SK-N-SH (cell line): ENCODE measurements around the gene NSMCE4A. TPM values are rescaled to one million over a fixed set of nuclear protein-coding genes. Genes with fewer than 3 reads are reported as not detected.

Experiments used
- CTCF ChIA-PET: fragments of 300-600, 350-600 bp; formaldehyde crosslinking; extraction: SDS; loops from one replicate; lab custom pipeline; 2021; lab: Yijun Ruan, JAX
- POLR2A ChIA-PET: fragments of 350-600 bp; sonication (Branson Sonifier 250); formaldehyde crosslinking; extraction: SDS; loops from one replicate; lab custom pipeline; 2020; ENCODE audit warnings: antibody characterized with exemption, inconsistent platforms; lab: Yijun Ruan, JAX
- DNase-seq: peaks from one replicate; pipeline ENCODE4 v3.0.0; 2012
- H2AFZ ChIP-seq: fragments of 200-600 bp; sonication (generic); 2 replicates; pipeline ENCODE4 v1.8.1; 2016; ENCODE audit warnings: antibody characterized with exemption, mild to moderate bottlenecking, low read depth
- H3F3A ChIP-seq: fragments of 200-600 bp; sonication (generic); replicated peaks from 2 replicates; pipeline ENCODE3; 2016; ENCODE audit warnings: antibody characterized with exemption, mild to moderate bottlenecking; ENCODE audit not compliant: insufficient read depth
- H3K27ac ChIP-seq, 2 experiments: fragments of 200-500 bp in 1 of 2; fragments of 200-600 bp in 1 of 2; sonication (Bioruptor generic) in 1 of 2; sonication (generic), shearing (Covaris generic) in 1 of 2; 2 replicates each; pipeline versions ENCODE4 v1.5.1 to v1.6.1; 2014 to 2016; ENCODE audit warnings: low read depth in 2 of 2, inconsistent platforms in 1 of 2, low read length in 1 of 2, mild to moderate bottlenecking in 1 of 2, mixed read lengths in 1 of 2
- H3K27me3 ChIP-seq: fragments of 200-600 bp; sonication (generic), shearing (Covaris generic); 2 replicates; pipeline ENCODE4 v1.6.1; 2016; ENCODE audit warnings: mixed run types; ENCODE audit not compliant: insufficient read depth
- H3K36me3 ChIP-seq, 2 experiments: fragments of 200-500 bp in 1 of 2; fragments of 200-600 bp in 1 of 2; sonication (Bioruptor generic) in 1 of 2; sonication (generic) in 1 of 2; replicated peaks in 1 of 2; 2 replicates each; pipeline versions ENCODE3 to v1.5.1; 2014 to 2016; ENCODE audit warnings: low read length in 1 of 2, mild to moderate bottlenecking in 1 of 2; ENCODE audit not compliant: insufficient read depth in 2 of 2, control insufficient read depth in 1 of 2
- H3K4me1 ChIP-seq, 2 experiments: fragments of 200-500 bp in 1 of 2; fragments of 200-600 bp in 1 of 2; sonication (Bioruptor generic) in 1 of 2; sonication (generic), shearing (Covaris generic) in 1 of 2; 2 replicates each; pipeline versions ENCODE4 v1.5.1 to v1.6.1; 2014 to 2016; ENCODE audit warnings: low read depth in 1 of 2, low read length in 1 of 2, mixed run types in 1 of 2; ENCODE audit not compliant: insufficient read depth in 2 of 2, control insufficient read depth in 1 of 2
- H3K4me2 ChIP-seq: fragments of 200-600 bp; sonication (generic), shearing (Covaris generic); 2 replicates; pipeline ENCODE4 v1.6.1; 2017; ENCODE audit warnings: mixed run types
- H3K4me3 ChIP-seq, 2 experiments: fragments of 200-500 bp in 1 of 2; fragments of 200-600 bp in 1 of 2; sonication (Bioruptor generic) in 1 of 2; sonication (generic), shearing (Covaris generic) in 1 of 2; 2 replicates each; pipeline versions ENCODE4 v1.5.1 to v1.8.1; 2014 to 2016; ENCODE audit warnings: low read depth in 2 of 2, inconsistent platforms in 1 of 2, low read length in 1 of 2, mild to moderate bottlenecking in 1 of 2, mixed read lengths in 1 of 2, moderate library complexity in 1 of 2
- H3K79me2 ChIP-seq: fragments of 200-600 bp; sonication (generic); 2 replicates; pipeline ENCODE4 v1.8.1; 2017; ENCODE audit warnings: mild to moderate bottlenecking; ENCODE audit not compliant: insufficient read depth
- H3K9ac ChIP-seq: fragments of 200-600 bp; sonication (generic); 2 replicates; pipeline ENCODE4 v1.6.1; 2017; ENCODE audit warnings: mixed run types
- H3K9me2 ChIP-seq: fragments of 200-600 bp; sonication (generic); 2 replicates; pipeline ENCODE4 v1.6.1; 2017; ENCODE audit warnings: mixed run types
- H3K9me3 ChIP-seq: fragments of 200-600 bp; sonication (generic); 2 replicates; pipeline ENCODE4 v1.6.1; 2017; ENCODE audit warnings: mixed run types, mild to moderate bottlenecking, moderate library complexity
- H4K20me1 ChIP-seq: fragments of 200-600 bp; sonication (generic); 2 replicates; pipeline ENCODE4 v1.6.1; 2017; ENCODE audit warnings: mild to moderate bottlenecking, mixed run types; ENCODE audit not compliant: insufficient read depth
- CHD2 ChIP-seq: fragments of 150-350 bp; IDR thresholded peaks from 2 replicates; pipeline ENCODE4 v1.6.1; 2018; ENCODE audit warnings: low read length; ENCODE audit not compliant: partially characterized antibody
- ELF1 ChIP-seq: IDR thresholded peaks from 2 replicates; pipeline ENCODE4 v1.4.0; 2012
- EP300 ChIP-seq, 2 experiments: IDR thresholded peaks; 2 replicates each; pipeline versions ENCODE4 v1.4.0 to v1.6.1; 2012; ENCODE audit warnings: borderline replicate concordance in 1 of 2, low read depth in 1 of 2, low read length in 1 of 2
- FOSL2 ChIP-seq: IDR thresholded peaks from 2 replicates; pipeline ENCODE4 v1.4.0; 2012; ENCODE audit warnings: low read depth, mild to moderate bottlenecking, moderate library complexity, borderline replicate concordance
- FOXM1 ChIP-seq: IDR thresholded peaks from 2 replicates; pipeline ENCODE4 v1.4.0; 2012; ENCODE audit warnings: low read depth, mild to moderate bottlenecking
- GABPA ChIP-seq: IDR thresholded peaks from 2 replicates; pipeline ENCODE4 v1.4.0; 2012; ENCODE audit warnings: low read depth, mild to moderate bottlenecking
- IRF3 ChIP-seq: fragments of 150-350 bp; IDR thresholded peaks from 2 replicates; pipeline ENCODE4 v1.6.1; 2016; ENCODE audit warnings: mild to moderate bottlenecking, low read depth, low read length
- JUND ChIP-seq: IDR thresholded peaks from 2 replicates; pipeline ENCODE4 v1.4.0; 2012
- MEF2A ChIP-seq: IDR thresholded peaks from 2 replicates; pipeline ENCODE4 v1.4.0; 2012; ENCODE audit warnings: low read depth, borderline replicate concordance
- NFIC ChIP-seq: IDR thresholded peaks from 2 replicates; pipeline ENCODE4 v1.4.0; 2012; ENCODE audit warnings: borderline replicate concordance
- RCOR1 ChIP-seq: fragments of 150-350 bp; IDR thresholded peaks from 2 replicates; pipeline ENCODE4 v1.6.1; 2017; ENCODE audit warnings: antibody characterized with exemption, low read length
- SIN3A ChIP-seq: IDR thresholded peaks from 2 replicates; pipeline ENCODE4 v1.6.1; 2012; ENCODE audit warnings: low read depth, mild to moderate bottlenecking, low read length, moderate library complexity, borderline replicate concordance
- SMC3 ChIP-seq: IDR thresholded peaks from 2 replicates; pipeline ENCODE4 v1.6.1; 2012; ENCODE audit warnings: low read depth, low read length, improper control_type of control experiment
- TCF12 ChIP-seq: IDR thresholded peaks from 2 replicates; pipeline ENCODE4 v1.4.0; 2012
- TEAD4 ChIP-seq: IDR thresholded peaks from 2 replicates; pipeline ENCODE4 v1.4.0; 2012; ENCODE audit warnings: mild to moderate bottlenecking, borderline replicate concordance; ENCODE audit not compliant: insufficient read depth
- USF2 ChIP-seq: fragments of 150-350 bp; IDR thresholded peaks from 2 replicates; pipeline ENCODE4 v1.6.1; 2017; ENCODE audit warnings: antibody characterized with exemption, low read length, low read depth, borderline replicate concordance
- WGBS: methylation state at CpG from one replicate; pipeline ENCODE4 v1.1.6; 2017; ENCODE audit warnings: low lambda C conversion rate; 5-methylcytosine and 5-hydroxymethylcytosine counted together
- polyA plus RNA-seq, 3 experiments: library from polyadenylated mRNA; depleted of rRNA; stranded (reverse); fragments of >200 nt; gene quantifications; 2 replicates each; pipeline ENCODE4 v1.2.3, GENCODE V29; 2012
- TF ChIP-seq, protein P1 (sequence below): IDR thresholded peaks from 2 replicates; pipeline ENCODE4 v1.4.0; 2012; ENCODE audit warnings: low read depth
- TF ChIP-seq, protein P2 (sequence below): IDR thresholded peaks from 2 replicates; pipeline ENCODE4; 2012
- TF ChIP-seq, protein P3 (sequence below): IDR thresholded peaks from 2 replicates; pipeline ENCODE4 v1.4.0; 2012; ENCODE audit warnings: low read depth, borderline replicate concordance

The NSMCE4A gene
- polyA plus RNA-seq, 1 of the 3 experiments (the other 2 are of a cell fraction) = 28.5 TPM

DNA sequence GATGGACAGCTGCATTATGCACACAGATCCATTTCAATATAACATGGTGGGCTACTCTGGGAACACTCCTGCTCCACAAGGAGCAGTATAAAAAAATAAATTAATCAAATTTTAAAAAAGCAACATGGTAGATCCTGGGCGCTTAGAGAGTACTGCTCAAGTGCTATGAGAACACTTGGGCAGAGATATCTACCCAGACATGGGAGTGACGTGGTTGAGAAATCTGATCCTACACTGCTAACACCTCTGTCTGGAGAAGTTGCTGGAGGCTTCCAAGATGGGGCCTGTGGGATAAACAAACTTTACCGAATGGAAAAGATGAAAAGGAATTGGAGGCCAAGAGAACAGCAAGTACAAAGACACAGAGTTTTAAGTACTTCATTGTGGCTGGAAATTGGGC, 9.0 kb downstream of the NSMCE4A start:
- DNase-seq = no peak
- Histone ChIP-seq H3K9me3 (no peaks in the 10 kb centered on the region), H4K20me1 (no peaks in the 10 kb centered on the region), H3F3A (no peaks in the 10 kb centered on the region), H3K9me2 (no peaks in the 10 kb centered on the region), H2AFZ (no peak overlapping the region), H3K4me1 (no peaks in the 10 kb centered on the region), H3K9ac (no peak overlapping the region), H3K79me2 (no peaks in the 10 kb centered on the region), H3K4me3 (no peak overlapping the region), H3K36me3 (peaks cover 31 to 43% of the 10 kb centered on the region in 2 experiments), H3K27ac (no peak overlapping the region), H3K27me3 (no peaks in the 10 kb centered on the region), H3K4me2 (no peak overlapping the region)
- no peak for TF ChIP-seq JUND
- TF ChIP-seq, protein P1, sequence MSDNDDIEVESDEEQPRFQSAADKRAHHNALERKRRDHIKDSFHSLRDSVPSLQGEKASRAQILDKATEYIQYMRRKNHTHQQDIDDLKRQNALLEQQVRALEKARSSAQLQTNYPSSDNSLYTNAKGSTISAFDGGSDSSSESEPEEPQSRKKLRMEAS = no peak
- no peak for TF ChIP-seq TEAD4
- TF ChIP-seq FOXM1 = no peak
- TF ChIP-seq NFIC = no peak
- no peak for TF ChIP-seq IRF3
- no peak for TF ChIP-seq SIN3A
- TF ChIP-seq USF2 = no peak
- TF ChIP-seq CHD2 = no peak
- TF ChIP-seq, protein P2, sequence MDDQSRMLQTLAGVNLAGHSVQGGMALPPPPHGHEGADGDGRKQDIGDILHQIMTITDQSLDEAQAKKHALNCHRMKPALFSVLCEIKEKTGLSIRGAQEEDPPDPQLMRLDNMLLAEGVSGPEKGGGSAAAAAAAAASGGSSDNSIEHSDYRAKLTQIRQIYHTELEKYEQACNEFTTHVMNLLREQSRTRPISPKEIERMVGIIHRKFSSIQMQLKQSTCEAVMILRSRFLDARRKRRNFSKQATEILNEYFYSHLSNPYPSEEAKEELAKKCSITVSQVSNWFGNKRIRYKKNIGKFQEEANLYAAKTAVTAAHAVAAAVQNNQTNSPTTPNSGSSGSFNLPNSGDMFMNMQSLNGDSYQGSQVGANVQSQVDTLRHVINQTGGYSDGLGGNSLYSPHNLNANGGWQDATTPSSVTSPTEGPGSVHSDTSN = no peak
- TF ChIP-seq SMC3 = no peak
- no peak for TF ChIP-seq EP300 (IDR thresholded peaks at IDR 0.05; ENCODE audit: borderline replicate concordance in 1 of 2, low read depth in 1 of 2, low read length in 1 of 2)
- TF ChIP-seq ELF1 = no peak
- TF ChIP-seq RCOR1 = no peak
- no peak for TF ChIP-seq TCF12
- TF ChIP-seq MEF2A = no peak
- no peak for TF ChIP-seq GABPA
- TF ChIP-seq, protein P3, sequence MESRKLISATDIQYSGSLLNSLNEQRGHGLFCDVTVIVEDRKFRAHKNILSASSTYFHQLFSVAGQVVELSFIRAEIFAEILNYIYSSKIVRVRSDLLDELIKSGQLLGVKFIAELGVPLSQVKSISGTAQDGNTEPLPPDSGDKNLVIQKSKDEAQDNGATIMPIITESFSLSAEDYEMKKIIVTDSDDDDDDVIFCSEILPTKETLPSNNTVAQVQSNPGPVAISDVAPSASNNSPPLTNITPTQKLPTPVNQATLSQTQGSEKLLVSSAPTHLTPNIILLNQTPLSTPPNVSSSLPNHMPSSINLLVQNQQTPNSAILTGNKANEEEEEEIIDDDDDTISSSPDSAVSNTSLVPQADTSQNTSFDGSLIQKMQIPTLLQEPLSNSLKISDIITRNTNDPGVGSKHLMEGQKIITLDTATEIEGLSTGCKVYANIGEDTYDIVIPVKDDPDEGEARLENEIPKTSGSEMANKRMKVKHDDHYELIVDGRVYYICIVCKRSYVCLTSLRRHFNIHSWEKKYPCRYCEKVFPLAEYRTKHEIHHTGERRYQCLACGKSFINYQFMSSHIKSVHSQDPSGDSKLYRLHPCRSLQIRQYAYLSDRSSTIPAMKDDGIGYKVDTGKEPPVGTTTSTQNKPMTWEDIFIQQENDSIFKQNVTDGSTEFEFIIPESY = no peak
- TF ChIP-seq FOSL2 = no peak
- POLR2A ChIA-PET = interaction anchor here (1.0 kb wide), 1 partner anchor 38 kb away, joined by 3 read pairs; the partner anchor contains the start of gene ATE1
- 91% methylated on average over 3 of the region's 3 CpGs for WGBS
- CTCF ChIA-PET = interaction anchor here (2.5 kb wide), 1 partner anchor 10 kb away, joined by 5 read pairs; no protein-coding TSS in a partner anchor
